Measurements from ENCODE around the gene CUL4B.

Gene CUL4B

DNA sequence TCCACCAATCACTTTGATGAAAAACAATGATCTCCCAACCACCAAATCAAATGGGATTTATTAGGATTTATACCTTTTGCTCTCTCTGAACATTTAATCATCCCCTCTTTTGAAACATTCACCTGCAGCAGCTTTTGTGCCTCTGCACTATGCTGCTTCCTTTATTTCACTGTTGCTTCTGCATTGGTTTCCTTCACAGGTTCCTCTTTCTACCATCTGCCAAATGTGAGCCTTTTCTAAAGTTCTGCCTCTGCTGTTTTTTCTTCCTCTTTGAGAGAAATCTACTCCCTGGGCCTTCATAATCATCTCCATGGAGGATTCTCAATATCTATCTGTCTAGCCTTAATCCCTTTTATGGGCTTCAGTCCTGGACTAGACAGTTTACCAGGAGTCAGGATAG is 24.7 kb downstream of the CUL4B start:
- TF ChIP-seq CTCF (IDR thresholded peaks at IDR 0.05) = no peak
- peaks cover 21 to 73% (median 44%) of the 10 kb centered on the region in 3 donors for H3K36me3 ChIP-seq
- intact Hi-C loops (cut with DNase I; ENCODE audit: low total_unique reads) = no loop called here
- no peaks in the 10 kb centered on the region for H3K4me1 ChIP-seq
- no peak overlapping the region for H3K4me3 ChIP-seq
- DNase-seq = no peak
- no peaks in the 10 kb centered on the region for H3K9me3 ChIP-seq
- no peak overlapping the region for H3K27ac ChIP-seq
- H3K27me3 ChIP-seq = no peaks in the 10 kb centered on the region

GRCh38 chrX:120534413-120535205 is 26.2 kb downstream of the CUL4B start:
- intact Hi-C loops (cut with DNase I; ENCODE audit: low total_unique reads) = no loop called here
- no peak for DNase-seq
- no peaks in the 10 kb centered on the region for H3K4me1 ChIP-seq
- peaks cover 21 to 69% (median 30%) of the 10 kb centered on the region in 3 donors for H3K36me3 ChIP-seq
- no peaks in the 10 kb centered on the region for H3K9me3 ChIP-seq
- H3K27me3 ChIP-seq = no peaks in the 10 kb centered on the region
- H3K4me3 ChIP-seq = no peak overlapping the region
- TF ChIP-seq CTCF (IDR thresholded peaks at IDR 0.05) = no peak
- no peak overlapping the region for H3K27ac ChIP-seq

GRCh38 chrX:120522820-120523219 is 37.9 kb downstream of the CUL4B start:
- Histone ChIP-seq H3K9me3 (no peaks in the 10 kb centered on the region), H3K36me3 (peaks cover 0 to 6% (median 0%) of the 10 kb centered on the region in 3 donors), H3K4me3 (no peak overlapping the region), H3K4me1 (peaks cover 0 to 5% (median 0%) of the 10 kb centered on the region in 4 donors), H3K27me3 (no peaks in the 10 kb centered on the region), H3K27ac (no peak overlapping the region)
- TF ChIP-seq CTCF (IDR thresholded peaks at IDR 0.05) = no peak
- no peak for DNase-seq
- intact Hi-C loops (cut with DNase I; ENCODE audit: low total_unique reads) = no loop called here

DNA sequence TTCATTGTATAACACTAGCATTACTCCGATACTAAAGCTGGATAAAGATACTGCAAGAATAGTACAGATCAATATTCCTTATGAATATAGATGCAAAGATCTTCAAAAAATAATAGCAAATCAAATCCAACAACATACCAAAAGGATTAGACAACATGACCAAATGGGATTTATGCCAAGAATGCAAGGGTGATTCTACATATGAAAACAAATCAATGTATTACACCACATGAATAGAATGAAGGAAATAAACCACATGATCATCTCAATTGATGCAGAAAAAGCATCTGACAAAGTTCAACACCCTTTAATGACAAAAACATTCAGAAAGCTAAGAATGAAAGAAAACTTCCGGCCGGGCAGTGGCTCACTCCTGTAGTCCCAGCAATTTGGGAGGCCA is 42.8 kb downstream of the CUL4B start:
- H3K4me1 ChIP-seq = peaks cover 0 to 7% (median 0%) of the 10 kb centered on the region in 4 donors
- H3K27me3 ChIP-seq = no peaks in the 10 kb centered on the region
- no peak overlapping the region for H3K27ac ChIP-seq
- intact Hi-C loops (cut with DNase I; ENCODE audit: low total_unique reads) = no loop called here
- H3K9me3 ChIP-seq = no peaks in the 10 kb centered on the region
- no peak for TF ChIP-seq CTCF (IDR thresholded peaks at IDR 0.05)
- no peaks in the 10 kb centered on the region for H3K36me3 ChIP-seq
- no peak overlapping the region for H3K4me3 ChIP-seq
- no peak for DNase-seq

GRCh38 chrX:120514236-120514635 is 46.5 kb downstream of the CUL4B start:
- intact Hi-C loops (cut with DNase I; ENCODE audit: low total_unique reads) = no loop called here
- Histone ChIP-seq H3K27ac (no peak overlapping the region), H3K27me3 (no peaks in the 10 kb centered on the region), H3K9me3 (no peaks in the 10 kb centered on the region), H3K4me3 (no peak overlapping the region), H3K36me3 (no peaks in the 10 kb centered on the region), H3K4me1 (peaks cover 0 to 7% (median 0%) of the 10 kb centered on the region in 4 donors)
- TF ChIP-seq CTCF (IDR thresholded peaks at IDR 0.05) = peak in 1 of 2 experiments; percentile 6
- no peak for DNase-seq

Data from tibial artery (tissue), 4 donors.